GM12872 (cell line): ENCODE results near the gene COL9A2.

Source experiments
- TF ChIP-seq, protein P1 (sequence below): IDR thresholded peaks from 3 replicates; pipeline ENCODE4 v1.5.1; 2011; ENCODE audit warnings: low read depth, mild to moderate bottlenecking, low read length, moderate library complexity; ENCODE audit not compliant: insufficient read depth

The COL9A2 gene

DNA sequence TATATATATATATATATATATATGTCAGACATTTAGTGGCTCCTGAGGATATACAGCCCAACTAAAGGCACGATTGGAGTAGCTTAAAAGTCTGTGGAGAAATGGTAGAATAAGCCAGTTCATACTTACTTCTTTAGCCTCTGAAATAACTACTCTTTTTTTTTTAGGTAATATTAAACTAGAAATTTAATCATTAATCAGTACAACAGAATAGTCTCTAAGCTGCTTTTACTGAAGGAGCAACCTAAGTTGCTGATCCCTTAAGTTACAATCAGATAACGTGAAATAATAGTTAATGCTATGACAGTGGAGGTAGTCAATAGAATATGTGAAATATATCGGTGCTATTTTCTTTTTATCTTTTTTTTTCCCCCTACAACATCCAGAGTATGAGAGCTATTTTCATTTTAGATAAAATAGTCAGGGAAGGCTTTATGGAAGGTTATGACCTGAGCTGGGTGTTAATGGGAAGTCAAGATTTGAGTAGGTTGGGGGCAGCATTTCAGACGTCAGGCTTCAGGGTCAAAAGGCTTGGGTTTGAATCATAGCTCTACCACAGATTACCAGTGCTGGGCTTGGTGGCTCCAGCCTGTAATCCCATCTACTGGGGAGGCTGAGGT lies 43.4 kb downstream of the COL9A2 start:
- TF ChIP-seq, protein P1, sequence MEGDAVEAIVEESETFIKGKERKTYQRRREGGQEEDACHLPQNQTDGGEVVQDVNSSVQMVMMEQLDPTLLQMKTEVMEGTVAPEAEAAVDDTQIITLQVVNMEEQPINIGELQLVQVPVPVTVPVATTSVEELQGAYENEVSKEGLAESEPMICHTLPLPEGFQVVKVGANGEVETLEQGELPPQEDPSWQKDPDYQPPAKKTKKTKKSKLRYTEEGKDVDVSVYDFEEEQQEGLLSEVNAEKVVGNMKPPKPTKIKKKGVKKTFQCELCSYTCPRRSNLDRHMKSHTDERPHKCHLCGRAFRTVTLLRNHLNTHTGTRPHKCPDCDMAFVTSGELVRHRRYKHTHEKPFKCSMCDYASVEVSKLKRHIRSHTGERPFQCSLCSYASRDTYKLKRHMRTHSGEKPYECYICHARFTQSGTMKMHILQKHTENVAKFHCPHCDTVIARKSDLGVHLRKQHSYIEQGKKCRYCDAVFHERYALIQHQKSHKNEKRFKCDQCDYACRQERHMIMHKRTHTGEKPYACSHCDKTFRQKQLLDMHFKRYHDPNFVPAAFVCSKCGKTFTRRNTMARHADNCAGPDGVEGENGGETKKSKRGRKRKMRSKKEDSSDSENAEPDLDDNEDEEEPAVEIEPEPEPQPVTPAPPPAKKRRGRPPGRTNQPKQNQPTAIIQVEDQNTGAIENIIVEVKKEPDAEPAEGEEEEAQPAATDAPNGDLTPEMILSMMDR, result no peak

DNA sequence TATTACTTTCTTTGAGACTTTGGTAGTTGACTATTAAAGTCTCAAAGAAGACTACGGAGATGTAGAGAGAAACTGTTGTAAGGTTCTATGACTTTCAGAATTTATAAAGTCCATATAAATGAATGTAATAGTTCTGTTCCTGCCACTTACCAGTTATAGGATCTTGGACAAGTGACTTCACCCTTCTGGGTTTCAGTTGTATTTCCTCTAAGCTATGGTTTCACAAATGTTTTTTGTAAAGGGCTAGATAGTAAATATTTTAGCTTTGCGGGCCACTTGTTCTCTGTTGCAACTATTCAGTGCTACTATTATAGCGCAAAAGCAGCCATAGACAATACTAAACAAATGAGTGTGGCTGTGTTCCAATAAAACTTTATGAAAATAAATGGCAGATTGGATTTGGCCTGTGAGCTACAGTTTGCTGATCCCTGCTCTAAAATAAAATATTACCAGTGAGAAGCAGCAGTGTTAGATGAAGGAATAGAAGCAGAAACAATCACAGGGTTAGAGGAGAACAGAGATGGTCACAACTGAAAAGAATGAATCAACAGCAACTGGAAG lies 44.4 kb downstream of the COL9A2 start:
- TF ChIP-seq, protein P1, result no peak

GRCh38 chr1:40270152-40270834 lies 46.8 kb downstream of the COL9A2 start:
- TF ChIP-seq, protein P1, result no peak

GRCh38 chr1:40268211-40268610 lies 48.9 kb downstream of the COL9A2 start:
- TF ChIP-seq, protein P1, result no peak

DNA sequence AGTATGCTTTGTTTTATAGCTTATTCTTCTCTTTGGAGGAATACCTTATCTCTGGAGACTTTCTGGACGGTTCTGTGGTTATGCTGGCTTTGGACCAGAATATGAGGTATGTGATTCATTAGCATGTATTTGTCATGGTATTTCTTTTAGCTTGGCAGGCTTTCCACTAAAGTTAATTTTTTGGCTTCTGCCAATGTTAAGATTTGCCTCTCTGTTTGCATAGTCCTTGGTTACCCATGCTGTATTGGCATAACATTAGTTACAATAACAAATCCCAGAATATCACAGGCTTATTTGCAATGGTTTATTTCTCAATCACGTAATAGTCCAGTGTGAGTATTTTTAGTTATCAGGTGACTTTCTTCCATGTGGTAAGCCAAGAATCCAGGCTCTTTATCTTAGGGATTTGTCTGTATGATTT lies 49.3 kb downstream of the COL9A2 start:
- TF ChIP-seq, protein P1, result no peak

DNA sequence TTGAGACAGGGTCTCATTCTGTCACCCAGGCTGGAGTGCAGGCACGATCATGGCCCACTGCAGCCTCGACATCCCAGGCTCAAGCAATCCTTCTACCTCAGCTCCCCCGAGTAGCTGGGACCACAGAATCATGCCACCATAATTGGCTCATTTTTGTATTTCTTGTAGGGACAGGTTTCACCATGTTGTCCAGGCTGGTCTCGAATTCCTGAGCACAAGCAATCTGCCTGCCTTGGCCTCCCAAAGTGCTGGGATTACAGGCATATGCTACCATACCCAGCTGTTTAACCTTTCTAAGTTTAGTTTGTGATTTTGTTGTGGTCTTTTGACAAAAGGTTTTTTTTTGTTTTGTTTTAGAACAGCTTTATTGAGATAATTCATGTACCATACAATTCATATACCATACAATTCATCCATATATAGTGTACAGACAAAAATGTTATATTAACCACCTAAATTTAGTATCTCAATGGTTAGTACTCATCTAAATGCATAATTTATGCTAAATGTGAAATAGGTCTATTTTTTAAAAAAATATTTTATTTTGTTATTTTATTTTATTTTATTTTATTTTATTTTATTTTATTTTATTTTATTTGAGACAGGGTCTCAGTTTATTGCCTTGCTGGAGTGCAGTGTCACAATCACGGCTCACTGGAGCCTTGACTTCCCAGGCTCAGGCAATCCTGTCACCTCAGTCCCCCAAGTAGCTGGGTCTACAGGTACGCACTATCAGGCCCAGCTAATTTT lies 50.1 kb downstream of the COL9A2 start:
- TF ChIP-seq, protein P1, result no peak

DNA sequence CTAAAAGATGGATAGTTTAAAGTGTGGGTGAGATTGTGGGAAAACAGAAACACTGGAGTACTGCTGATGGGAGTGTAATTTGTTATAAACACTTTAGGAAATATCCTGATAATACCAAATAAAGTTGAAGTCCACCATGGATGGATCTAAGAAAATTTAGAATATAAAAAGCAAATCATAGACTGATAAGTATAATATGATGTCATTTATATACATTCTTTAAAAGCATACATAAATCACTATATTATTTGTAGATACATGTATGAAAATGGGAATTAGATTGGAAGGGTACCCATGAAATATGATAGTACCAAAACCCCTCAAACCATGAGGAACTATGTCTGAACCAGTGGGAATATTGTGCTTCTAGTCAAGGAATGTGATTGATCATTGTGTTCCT lies 51.2 kb downstream of the COL9A2 start:
- TF ChIP-seq, protein P1, result no peak
